D721Med (cell line): ENCODE data around the gene ITPR3.

Experiments
- DNase-seq: peaks from one replicate; pipeline ENCODE4 v3.0.0; 2011; ENCODE audit warnings: low spot score; ENCODE audit not compliant: insufficient read length
- FAIRE-seq: peaks from 2 replicates; lab custom pipeline; 2011; peaks lifted over from hg19 to GRCh38; lab: Jason Lieb, UNC
- TF ChIP-seq, protein P1 (sequence below): IDR thresholded peaks from 2 replicates; pipeline ENCODE4 v1.5.1; 2012; ENCODE audit warnings: mild to moderate bottlenecking, control low read depth; ENCODE audit not compliant: insufficient read depth; ENCODE audit errors: missing control alignments

Gene ITPR3

GRCh38 chr6:33631971-33632557 lies 10.9 kb downstream of the ITPR3 start:
- DNase-seq = no peak
- TF ChIP-seq, protein P1, sequence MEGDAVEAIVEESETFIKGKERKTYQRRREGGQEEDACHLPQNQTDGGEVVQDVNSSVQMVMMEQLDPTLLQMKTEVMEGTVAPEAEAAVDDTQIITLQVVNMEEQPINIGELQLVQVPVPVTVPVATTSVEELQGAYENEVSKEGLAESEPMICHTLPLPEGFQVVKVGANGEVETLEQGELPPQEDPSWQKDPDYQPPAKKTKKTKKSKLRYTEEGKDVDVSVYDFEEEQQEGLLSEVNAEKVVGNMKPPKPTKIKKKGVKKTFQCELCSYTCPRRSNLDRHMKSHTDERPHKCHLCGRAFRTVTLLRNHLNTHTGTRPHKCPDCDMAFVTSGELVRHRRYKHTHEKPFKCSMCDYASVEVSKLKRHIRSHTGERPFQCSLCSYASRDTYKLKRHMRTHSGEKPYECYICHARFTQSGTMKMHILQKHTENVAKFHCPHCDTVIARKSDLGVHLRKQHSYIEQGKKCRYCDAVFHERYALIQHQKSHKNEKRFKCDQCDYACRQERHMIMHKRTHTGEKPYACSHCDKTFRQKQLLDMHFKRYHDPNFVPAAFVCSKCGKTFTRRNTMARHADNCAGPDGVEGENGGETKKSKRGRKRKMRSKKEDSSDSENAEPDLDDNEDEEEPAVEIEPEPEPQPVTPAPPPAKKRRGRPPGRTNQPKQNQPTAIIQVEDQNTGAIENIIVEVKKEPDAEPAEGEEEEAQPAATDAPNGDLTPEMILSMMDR = no peak
- FAIRE-seq = no peak

- no peak for FAIRE-seq
- TF ChIP-seq, protein P1 = peak; percentile 56
- peak; percentile 54 for DNase-seq
Observed at GRCh38 chr6:33632558-33633039, 11.5 kb downstream of the ITPR3 start.

- FAIRE-seq = no peak
- TF ChIP-seq, protein P1 = no peak
- DNase-seq = no peak
Observed at GRCh38 chr6:33633084-33633461, 12.0 kb downstream of the ITPR3 start.

- DNase-seq = peak; percentile 48
- TF ChIP-seq, protein P1 = no peak
- FAIRE-seq = no peak
Observed at GRCh38 chr6:33633462-33634158, 12.5 kb downstream of the ITPR3 start.

DNA sequence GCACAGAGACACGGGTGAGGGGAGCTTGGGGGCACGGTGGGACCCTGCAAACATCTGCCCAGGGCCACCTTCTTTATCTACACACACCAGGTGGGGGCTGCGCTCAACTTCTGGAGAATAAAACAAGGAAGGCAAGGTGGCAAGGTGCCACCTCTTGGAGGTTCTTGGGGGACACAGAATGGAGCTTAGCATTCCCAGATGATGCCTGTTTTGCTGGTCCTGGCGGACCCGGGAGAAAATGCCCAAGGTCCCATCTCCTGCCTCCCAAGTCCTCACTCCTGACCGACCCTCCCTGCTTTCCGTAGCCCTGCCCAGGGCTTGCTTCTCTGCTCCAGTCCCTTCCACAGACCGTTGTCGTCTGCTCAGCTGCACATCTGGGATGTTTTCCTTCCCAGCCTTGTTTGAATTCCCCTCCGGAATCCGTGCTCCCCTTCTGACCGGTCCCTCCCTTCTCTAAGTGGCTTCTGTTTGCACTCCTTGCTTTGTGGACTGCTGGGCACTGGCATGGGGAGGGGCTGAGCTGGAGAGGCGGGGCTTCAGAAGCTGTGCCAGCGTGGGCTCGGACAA lies 13.1 kb downstream of the ITPR3 start:
- TF ChIP-seq, protein P1 = no peak
- no peak for DNase-seq
- FAIRE-seq = no peak

GRCh38 chr6:33634946-33635345 lies 13.8 kb downstream of the ITPR3 start:
- FAIRE-seq (no peak), DNase-seq (no peak)
- TF ChIP-seq, protein P1 = no peak

DNA sequence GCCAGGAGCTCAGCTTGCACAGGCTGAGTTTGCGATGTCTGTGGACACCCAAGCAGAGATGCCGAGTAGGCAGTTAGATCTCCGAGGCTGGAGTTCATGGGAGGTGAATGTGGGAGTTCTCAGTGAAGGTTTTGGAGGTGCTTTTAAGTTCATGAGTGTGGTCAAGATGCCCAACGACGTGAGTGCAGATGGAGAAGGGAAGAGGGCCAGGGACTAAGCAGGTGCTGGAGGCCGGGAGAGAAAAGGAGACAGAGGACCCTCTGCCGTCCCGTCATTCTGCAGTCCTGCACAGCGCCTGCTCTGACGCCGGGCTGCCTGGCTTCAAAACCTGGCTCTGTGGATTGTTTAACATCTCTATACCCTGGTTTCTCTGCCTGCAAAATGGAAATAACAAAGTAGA lies 15.5 kb downstream of the ITPR3 start:
- no peak for DNase-seq
- FAIRE-seq = no peak
- TF ChIP-seq, protein P1 = no peak
